Breast epithelium (tissue), 4 donors: Measurements from ENCODE around the gene ACADS. TPM values are rescaled to one million over a fixed set of nuclear protein-coding genes. Genes with fewer than 3 reads are reported as not detected.

Experiments
- DNase-seq, 2 donors: peaks; one replicate each; pipeline ENCODE4 v3.0.0-alpha.2; 2019; ENCODE audit warnings: low spot score in 2 of 2
- H3K27ac ChIP-seq, 2 donors: fragments of 200-600 bp; sonication (generic) in 1 of 2; one replicate each; pipeline ENCODE4 v1.5.1; 2016 to 2019; ENCODE audit warnings: mild to moderate bottlenecking in 1 of 2
- H3K27me3 ChIP-seq, 2 donors: fragments of 200-600 bp; sonication (generic) in 1 of 2; one replicate each; pipeline versions ENCODE4 v1.5.1 to v1.6.0; 2017 to 2019; ENCODE audit warnings: control low read depth in 1 of 2, mild to moderate bottlenecking in 1 of 2
- H3K36me3 ChIP-seq: fragments of 200-600 bp; one replicate; pipeline ENCODE4 v1.5.1; 2019
- H3K4me1 ChIP-seq, 2 donors: fragments of 200-600 bp; sonication (generic); one replicate each; pipeline ENCODE4 v1.5.1; 2016 to 2019; ENCODE audit warnings: control low read depth in 1 of 2
- H3K4me3 ChIP-seq, 3 donors: fragments of 200-600 bp; sonication (generic); 1 replicate in 2 of 3; 2 replicates in 1 of 3; pipeline ENCODE4 v1.5.1; 2016 to 2019; ENCODE audit warnings: mild to moderate bottlenecking in 3 of 3, moderate library complexity in 2 of 3
- H3K9me3 ChIP-seq, 2 donors: fragments of 200-600 bp; sonication (generic) in 1 of 2; one replicate each; pipeline ENCODE4 v1.5.1; 2016 to 2019; ENCODE audit warnings: control low read depth in 1 of 2
- CTCF ChIP-seq, 3 donors: fragments of 450-650 bp; IDR thresholded peaks; one replicate each; pipeline ENCODE4 v1.5.1; 2016 to 2017; ENCODE audit warnings: antibody characterized with exemption in 3 of 3, mild to moderate bottlenecking in 3 of 3, moderate library complexity in 3 of 3
- POLR2A ChIP-seq: fragments of 450-650 bp; IDR thresholded peaks from one replicate; pipeline ENCODE4 v1.6.1; 2016; ENCODE audit warnings: antibody characterized with exemption, mild to moderate bottlenecking, moderate library complexity
- POLR2AphosphoS5 ChIP-seq, 3 donors: sonication (generic); formaldehyde crosslinking; IDR thresholded peaks; one replicate each; pipeline ENCODE4 v1.6.1; 2017; ENCODE audit warnings: antibody characterized with exemption in 3 of 3
- intact Hi-C: fragments of 100-400 bp; cut with DNase I; formaldehyde crosslinking; loops from one replicate; pipeline ENCODE4 v1.15.1; 2023; ENCODE audit warnings: low total_unique reads
- total RNA-seq, 3 donors: library from RNA; depleted of rRNA; stranded (reverse); fragments of >200 nt; gene quantifications; one replicate each; pipeline ENCODE4 v1.1.0, GENCODE V29; 2016

The ACADS gene
- total RNA-seq, 3 donors from 2014 or later: 38.3 to 114 (median 54.3) TPM

GRCh38 chr12:120699553-120699952, 26.1 kb upstream of the ACADS start:
- Histone ChIP-seq H3K4me3 (no peak overlapping the region), H3K27ac (no peak overlapping the region), H3K9me3 (no peaks in the 10 kb centered on the region), H3K27me3 (no peaks in the 10 kb centered on the region), H3K36me3 (no peaks in the 10 kb centered on the region), H3K4me1 (no peaks in the 10 kb centered on the region)
- intact Hi-C loops: no loop called here
- no peak for TF ChIP-seq POLR2A
- TF ChIP-seq CTCF (IDR thresholded peaks at IDR 0.05): no peak
- TF ChIP-seq POLR2AphosphoS5 (IDR thresholded peaks at IDR 0.05): no peak
- no peak for DNase-seq

GRCh38 chr12:120700886-120701285, 24.7 kb upstream of the ACADS start:
- Histone ChIP-seq H3K27ac (no peak overlapping the region), H3K9me3 (no peaks in the 10 kb centered on the region), H3K27me3 (no peaks in the 10 kb centered on the region), H3K4me3 (no peak overlapping the region), H3K36me3 (no peaks in the 10 kb centered on the region), H3K4me1 (no peaks in the 10 kb centered on the region)
- no peak for DNase-seq
- no peak for TF ChIP-seq POLR2A
- TF ChIP-seq CTCF (IDR thresholded peaks at IDR 0.05): no peak
- TF ChIP-seq POLR2AphosphoS5 (IDR thresholded peaks at IDR 0.05): no peak
- intact Hi-C loops: no loop called here

- intact Hi-C loops: no loop called here
- Histone ChIP-seq H3K27ac (no peak overlapping the region), H3K27me3 (no peaks in the 10 kb centered on the region), H3K9me3 (no peaks in the 10 kb centered on the region), H3K4me3 (no peak overlapping the region), H3K4me1 (no peaks in the 10 kb centered on the region), H3K36me3 (no peaks in the 10 kb centered on the region)
- TF ChIP-seq CTCF (IDR thresholded peaks at IDR 0.05) (no peak), POLR2AphosphoS5 (IDR thresholded peaks at IDR 0.05) (no peak), POLR2A (no peak)
- DNase-seq: no peak
Measured at GRCh38 chr12:120702637-120703036, 23.0 kb upstream of the ACADS start.

- TF ChIP-seq POLR2A (no peak), CTCF (IDR thresholded peaks at IDR 0.05) (no peak)
- Histone ChIP-seq H3K9me3 (no peaks in the 10 kb centered on the region), H3K4me1 (no peaks in the 10 kb centered on the region), H3K27ac (peak overlapping the region in 1 of 2 donors; percentile 11), H3K4me3 (no peak overlapping the region), H3K27me3 (no peaks in the 10 kb centered on the region), H3K36me3 (no peaks in the 10 kb centered on the region)
- no peak for DNase-seq
- intact Hi-C loops: no loop called here
Measured at GRCh38 chr12:120703311-120703942, 22.2 kb upstream of the ACADS start.

- no peaks in the 10 kb centered on the region for H3K4me1 ChIP-seq
Measured at GRCh38 chr12:120705618-120706017, 20.0 kb upstream of the ACADS start.

More at GRCh38 chr12:120705618-120706017, 20.0 kb upstream of the ACADS start:
- Histone ChIP-seq H3K9me3 (no peaks in the 10 kb centered on the region), H3K4me3 (no peak overlapping the region), H3K36me3 (no peaks in the 10 kb centered on the region), H3K27me3 (no peaks in the 10 kb centered on the region), H3K27ac (no peak overlapping the region)
- no peak for TF ChIP-seq POLR2A
- TF ChIP-seq POLR2AphosphoS5 (IDR thresholded peaks at IDR 0.05): no peak
- TF ChIP-seq CTCF (IDR thresholded peaks at IDR 0.05): no peak
- intact Hi-C loops: no loop called here
- no peak for DNase-seq
